ENCODE measurements around the gene PKP4.

DNA sequence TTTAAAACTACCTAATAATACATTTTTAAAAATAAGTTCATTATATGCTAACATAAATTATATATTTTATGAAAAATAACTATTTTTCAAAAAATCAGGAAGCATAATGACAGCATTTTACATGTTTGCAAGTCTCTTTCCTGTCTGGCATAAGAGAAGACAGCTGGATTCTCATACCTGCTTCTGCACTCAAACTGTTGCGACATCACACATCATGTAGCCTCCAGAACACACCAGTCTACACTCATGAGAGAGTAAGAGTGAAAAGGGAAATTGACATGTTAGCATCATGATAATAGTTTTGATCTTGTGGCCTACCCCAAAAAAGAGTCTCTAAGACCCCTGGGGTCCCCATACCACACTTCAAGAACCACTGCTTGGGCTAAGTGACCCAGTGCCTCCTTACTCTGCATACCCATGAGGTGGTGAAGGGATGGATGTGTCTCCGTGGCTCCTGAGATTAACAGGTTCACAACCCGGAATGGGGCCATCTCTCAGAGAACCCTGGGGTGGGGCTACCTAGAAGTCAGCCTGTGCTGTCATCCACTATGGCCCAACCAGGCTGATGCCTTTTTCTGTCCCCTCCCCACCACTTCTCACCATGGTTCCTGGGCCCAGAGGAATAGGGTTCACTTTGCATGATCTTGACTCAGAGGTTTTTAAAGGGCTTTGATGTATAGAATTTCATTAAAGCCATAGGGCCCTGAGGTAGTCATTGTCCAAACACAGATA lies 235.8 kb downstream of the PKP4 start:
- TF ChIP-seq, protein P1, sequence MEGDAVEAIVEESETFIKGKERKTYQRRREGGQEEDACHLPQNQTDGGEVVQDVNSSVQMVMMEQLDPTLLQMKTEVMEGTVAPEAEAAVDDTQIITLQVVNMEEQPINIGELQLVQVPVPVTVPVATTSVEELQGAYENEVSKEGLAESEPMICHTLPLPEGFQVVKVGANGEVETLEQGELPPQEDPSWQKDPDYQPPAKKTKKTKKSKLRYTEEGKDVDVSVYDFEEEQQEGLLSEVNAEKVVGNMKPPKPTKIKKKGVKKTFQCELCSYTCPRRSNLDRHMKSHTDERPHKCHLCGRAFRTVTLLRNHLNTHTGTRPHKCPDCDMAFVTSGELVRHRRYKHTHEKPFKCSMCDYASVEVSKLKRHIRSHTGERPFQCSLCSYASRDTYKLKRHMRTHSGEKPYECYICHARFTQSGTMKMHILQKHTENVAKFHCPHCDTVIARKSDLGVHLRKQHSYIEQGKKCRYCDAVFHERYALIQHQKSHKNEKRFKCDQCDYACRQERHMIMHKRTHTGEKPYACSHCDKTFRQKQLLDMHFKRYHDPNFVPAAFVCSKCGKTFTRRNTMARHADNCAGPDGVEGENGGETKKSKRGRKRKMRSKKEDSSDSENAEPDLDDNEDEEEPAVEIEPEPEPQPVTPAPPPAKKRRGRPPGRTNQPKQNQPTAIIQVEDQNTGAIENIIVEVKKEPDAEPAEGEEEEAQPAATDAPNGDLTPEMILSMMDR (conservative IDR thresholded peaks at IDR 0.05; ENCODE audit: low read length), result no peak
- TF ChIP-seq EZH2phosphoT487 (IDR thresholded peaks at IDR 0.05; ENCODE audit: borderline replicate concordance, low read depth, low read length), result no peak

Measured in OCI-LY7 (cell line).